ENCODE measurements around the gene ZNRF1.
"Not testable (repeated sequence)": the region's sequence is repeated elsewhere in the genome, so short reads cannot be mapped to it uniquely, and the experiment has no call there.

Gene ZNRF1

GRCh38 chr16:75116081-75116910 is 117.5 kb downstream of the ZNRF1 start, which contains the start of gene LDHD:
TSS of gene LDHD (minus strand) at chr16:75116780. CDS start at chr16:75116720, 60 bp downstream.
- DNase-seq = peak; percentile 68

- DNase-seq = no peak
Observed at GRCh38 chr16:75116911-75117245, 118.1 kb downstream of the ZNRF1 start.

DNA sequence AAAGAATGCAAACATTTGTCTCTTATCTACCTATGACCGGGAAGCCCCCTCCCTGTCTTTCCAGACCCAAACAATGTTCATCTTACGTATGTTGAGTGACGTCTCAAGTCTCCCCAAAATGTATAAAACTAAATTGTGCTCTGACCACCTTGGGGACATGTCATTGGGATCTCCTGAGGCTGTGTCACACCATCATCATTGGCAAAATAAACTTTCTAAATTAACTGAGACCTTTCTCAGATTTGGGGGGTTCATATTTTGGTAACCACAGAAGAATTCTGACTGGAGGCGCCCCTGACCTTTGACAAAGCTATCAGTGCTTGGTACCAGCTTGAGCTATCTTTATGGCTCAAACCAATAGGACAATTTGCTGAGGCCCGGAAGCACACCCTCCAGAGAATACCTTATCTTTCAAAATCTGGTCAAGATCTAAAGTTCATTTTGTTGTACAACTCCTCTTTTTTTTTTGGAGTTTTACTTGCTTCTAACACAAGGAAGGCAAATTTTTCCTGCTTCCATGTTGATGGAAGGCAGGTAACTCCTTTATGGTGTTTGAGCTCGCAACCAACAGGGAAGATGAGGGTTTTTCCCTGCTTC is 120.2 kb downstream of the ZNRF1 start:
- no peak for DNase-seq

DNA sequence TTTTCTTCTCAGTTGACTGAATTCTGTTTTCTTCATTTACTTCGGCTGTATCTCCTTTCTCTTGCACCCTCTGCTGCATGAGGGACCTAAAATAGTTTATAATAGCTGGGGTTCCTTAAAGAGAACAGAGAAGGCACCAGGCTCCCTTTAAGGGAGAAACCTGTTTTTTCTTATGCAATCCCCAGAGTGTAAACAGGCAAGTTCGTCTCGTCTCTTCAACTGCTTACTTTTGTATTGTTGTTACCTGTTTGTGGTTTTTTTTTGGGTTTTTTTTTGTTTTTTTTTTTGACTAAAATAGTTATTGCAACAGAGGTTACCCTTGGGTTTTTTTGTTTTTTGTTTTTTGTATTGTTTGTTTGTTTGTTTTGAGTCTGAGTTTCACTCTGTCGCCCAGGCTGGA is 121.4 kb downstream of the ZNRF1 start:
- no peak for DNase-seq

GRCh38 chr16:75121949-75122568 is 123.2 kb downstream of the ZNRF1 start:
- DNase-seq = no peak

DNA sequence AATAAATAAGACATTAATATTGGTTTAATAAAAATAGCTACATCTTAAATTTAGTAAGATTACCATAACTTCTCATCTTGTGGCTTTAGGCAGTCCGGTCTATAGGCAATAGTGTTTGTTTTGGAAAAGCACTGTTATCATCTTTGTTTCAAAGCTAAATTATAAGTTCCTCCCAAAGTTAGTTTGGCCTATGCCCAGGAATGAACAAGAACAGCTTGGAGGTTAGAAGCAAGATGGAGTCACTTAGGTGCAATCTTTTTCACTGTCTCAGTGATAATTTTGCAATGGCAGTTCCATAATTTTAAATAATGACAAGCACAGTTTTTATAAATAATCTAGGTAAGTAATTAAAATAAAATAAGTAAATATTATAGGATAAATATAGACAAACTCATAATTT is 123.8 kb downstream of the ZNRF1 start:
- DNase-seq = no peak

DNA sequence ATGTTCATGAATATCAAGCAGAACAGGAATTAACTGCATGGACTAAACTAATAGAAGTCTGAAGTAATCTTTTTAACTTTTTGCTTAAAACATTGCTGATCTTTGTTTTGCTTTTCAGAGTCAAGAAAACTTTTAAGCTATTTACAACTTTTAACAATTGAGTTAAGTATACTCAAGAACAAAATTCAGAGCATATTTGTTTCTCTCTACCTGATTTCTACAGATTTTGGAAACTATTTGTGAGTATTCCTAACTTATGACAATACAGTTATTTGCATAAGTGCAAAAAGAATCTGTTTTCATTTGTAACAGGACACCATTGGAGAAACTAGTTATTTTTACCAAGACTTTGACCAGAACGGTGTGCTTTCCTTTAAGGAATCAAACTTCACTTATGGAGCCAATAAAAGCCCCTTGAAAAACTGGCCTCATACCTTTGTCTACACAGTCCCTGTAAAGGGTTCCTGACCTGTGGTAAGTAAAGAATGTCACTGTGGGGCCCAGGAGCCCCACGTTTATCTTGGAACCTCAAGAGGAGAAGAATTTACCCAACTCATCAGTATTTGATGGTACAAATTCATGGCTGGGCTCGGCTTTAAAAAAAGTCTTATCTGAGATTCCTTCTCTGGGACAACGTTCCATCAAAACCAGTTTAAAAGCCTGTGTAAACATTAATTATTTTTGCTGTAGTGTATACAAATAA is 129.0 kb downstream of the ZNRF1 start:
- DNase-seq = no peak

- not testable (repeated sequence) for DNase-seq
Observed at GRCh38 chr16:75129421-75130149, 130.8 kb downstream of the ZNRF1 start.

- no peak for DNase-seq
Observed at GRCh38 chr16:75130150-75130771, 131.4 kb downstream of the ZNRF1 start.

- no peak for DNase-seq
Observed at GRCh38 chr16:75131081-75131480, 132.3 kb downstream of the ZNRF1 start.

GRCh38 chr16:75138233-75138632 is 139.4 kb downstream of the ZNRF1 start:
- DNase-seq = no peak

GRCh38 chr16:75138636-75139035 is 139.8 kb downstream of the ZNRF1 start:
- DNase-seq = no peak

GRCh38 chr16:75139498-75139897 is 140.7 kb downstream of the ZNRF1 start:
- DNase-seq = no peak

GRCh38 chr16:75143941-75144340 is 145.1 kb downstream of the ZNRF1 start:
- DNase-seq = no peak

GRCh38 chr16:75147968-75148310 is 149.1 kb downstream of the ZNRF1 start:
- no peak for DNase-seq

GRCh38 chr16:75148311-75149195 is 149.7 kb downstream of the ZNRF1 start, which contains the start of gene ZFP1:
TSS of gene ZFP1 (plus strand) at chr16:75148524. CDS start at chr16:75152952, 4,428 bp downstream.
- DNase-seq = peak; percentile 96

DNA sequence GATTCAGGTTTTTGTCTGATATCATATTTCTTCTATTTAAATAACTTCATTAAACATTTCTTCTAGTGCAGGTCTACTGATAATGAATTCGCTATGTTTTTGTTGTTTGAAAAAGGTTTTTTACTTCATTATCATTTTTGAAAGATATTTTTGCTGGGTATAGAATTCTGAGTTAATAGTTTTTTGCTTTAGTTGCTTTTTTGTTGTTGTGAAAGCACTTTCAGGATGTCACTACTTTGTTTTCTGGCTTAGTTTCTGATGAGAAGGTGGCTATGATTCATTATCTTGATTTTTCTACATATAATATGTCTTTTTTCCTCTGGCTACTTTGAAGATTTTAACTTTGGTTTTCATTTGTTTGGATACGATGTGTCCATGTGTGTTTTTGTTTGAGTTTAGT is 153.0 kb downstream of the ZNRF1 start:
- DNase-seq = no peak

DNA sequence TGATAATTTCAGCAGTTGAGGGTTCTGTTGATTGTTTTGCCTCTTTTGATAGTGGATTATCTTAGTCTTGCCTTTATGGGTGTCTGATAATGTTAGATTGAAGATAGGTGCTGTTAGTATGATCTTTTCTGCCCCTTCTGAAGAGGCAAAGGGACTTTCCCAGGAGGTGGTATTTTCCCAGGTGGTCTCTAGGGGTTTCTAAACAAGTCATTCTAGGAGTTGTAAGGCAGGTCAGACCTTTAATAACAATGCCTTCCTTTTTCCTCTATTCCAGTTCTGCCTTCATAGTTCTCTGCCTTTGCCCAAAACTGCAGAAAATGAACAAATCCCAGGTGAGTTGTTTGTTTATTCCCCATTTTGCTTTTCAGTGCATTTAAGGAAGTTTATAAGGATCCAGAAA is 153.8 kb downstream of the ZNRF1 start:
- no peak for DNase-seq

GRCh38 chr16:75160386-75160785 is 161.6 kb downstream of the ZNRF1 start:
- no peak for DNase-seq

All from femur (tissue), 1 donor.